Stimulated activated CD8-positive, alpha-beta memory T cell treated with anti-CD3 and anti-CD28 coated beads, Interleukin-7, amount 100 ng/mL, for 1 hour (primary cell): ENCODE results near the gene VRK2.
"Not testable (repeated sequence)": the region's sequence is repeated elsewhere in the genome, so short reads cannot be mapped to it uniquely, and the experiment has no call there.

Source experiments
- DNase-seq, 2 donors: peaks; one replicate each; pipeline ENCODE4 v3.0.0-alpha.2; 2020; ENCODE audit warnings: low read depth in 2 of 2

Gene VRK2

GRCh38 chr2:58107803-58108710 lies 61.5 kb downstream of the VRK2 start:
- no peak for DNase-seq

- no peak for DNase-seq
Measured at GRCh38 chr2:58109481-58109880, 62.9 kb downstream of the VRK2 start.

DNA sequence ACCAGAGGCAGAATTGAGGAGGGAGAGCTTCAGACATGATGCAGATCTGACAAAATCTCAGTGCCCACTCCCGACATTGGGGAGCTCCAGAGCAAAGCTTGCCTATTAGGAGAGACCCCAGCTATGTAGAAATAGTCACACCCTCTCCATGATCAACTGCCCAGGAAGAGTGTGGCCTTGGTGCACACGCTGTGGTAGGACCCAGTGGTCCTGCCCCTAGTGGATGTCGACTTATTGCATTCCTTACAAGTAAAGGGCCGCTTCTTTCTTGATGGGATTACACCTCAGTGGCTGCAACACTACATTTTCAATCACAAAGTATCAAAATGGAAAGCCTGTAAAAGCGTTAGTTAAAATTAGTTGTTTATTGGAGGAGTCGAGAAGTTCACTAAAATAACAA lies 64.2 kb downstream of the VRK2 start:
- no peak for DNase-seq

- not testable (repeated sequence) for DNase-seq
Measured at GRCh38 chr2:58113563-58113962, 67.0 kb downstream of the VRK2 start.

- DNase-seq, result no peak
Measured at GRCh38 chr2:58120626-58121229, 74.1 kb downstream of the VRK2 start.

DNA sequence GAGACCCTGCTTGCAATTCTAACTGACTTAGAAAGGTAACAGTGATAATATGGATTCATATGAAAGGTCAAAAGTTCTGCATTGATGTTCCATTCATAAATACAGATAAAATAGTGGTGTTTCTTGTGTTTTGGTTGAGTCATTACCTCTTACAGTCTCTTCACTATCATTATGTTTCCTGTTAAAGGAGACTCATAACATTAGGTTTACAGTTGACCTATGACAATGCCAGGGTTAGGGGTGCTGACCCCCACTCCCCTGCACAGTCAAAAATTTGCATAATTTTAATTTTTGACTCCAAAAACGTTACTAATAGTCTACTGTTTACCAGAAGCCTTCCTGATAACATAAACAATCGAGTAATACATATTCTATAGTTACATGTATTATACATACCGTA lies 75.4 kb downstream of the VRK2 start:
- no peak for DNase-seq

DNA sequence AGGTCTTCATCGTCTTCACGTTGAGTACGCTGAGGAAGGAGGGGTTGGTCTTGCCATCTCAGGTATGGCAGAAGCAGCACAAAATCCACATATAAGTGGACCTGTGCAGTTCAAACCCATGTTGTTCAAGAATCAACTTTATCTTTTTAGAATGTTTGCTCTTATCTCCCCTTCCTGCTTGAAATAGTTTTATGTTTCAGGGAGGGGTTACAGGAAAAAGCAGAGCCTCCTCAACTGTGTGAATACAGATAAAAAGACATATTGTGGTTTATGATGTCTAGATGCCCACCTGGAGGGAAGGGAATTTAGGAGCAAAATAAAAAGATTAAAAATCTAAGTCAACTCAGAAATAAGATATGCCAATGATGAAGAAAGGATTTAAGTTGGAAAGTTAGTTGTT lies 75.9 kb downstream of the VRK2 start:
- DNase-seq, result no peak

- DNase-seq, result no peak
Measured at GRCh38 chr2:58127111-58127510, 80.5 kb downstream of the VRK2 start.

DNA sequence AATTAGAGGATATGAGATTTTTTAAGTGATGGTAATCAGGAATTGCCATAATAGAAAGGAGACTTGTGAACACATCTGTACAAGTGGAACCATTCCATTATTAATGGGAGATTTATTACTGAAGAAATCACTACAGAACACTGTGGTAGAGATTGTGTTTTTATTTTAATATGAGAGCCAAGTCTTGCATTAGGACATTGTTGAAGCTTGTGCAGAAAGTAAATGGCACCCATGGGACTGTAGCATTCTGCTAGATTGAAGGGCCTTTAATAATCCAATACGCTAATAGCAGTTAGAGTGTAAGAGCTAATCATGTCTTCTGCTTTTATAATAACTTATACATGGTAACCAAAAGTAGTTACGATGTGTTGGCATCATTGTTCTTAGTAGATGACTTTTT lies 83.6 kb downstream of the VRK2 start:
- DNase-seq, result no peak

DNA sequence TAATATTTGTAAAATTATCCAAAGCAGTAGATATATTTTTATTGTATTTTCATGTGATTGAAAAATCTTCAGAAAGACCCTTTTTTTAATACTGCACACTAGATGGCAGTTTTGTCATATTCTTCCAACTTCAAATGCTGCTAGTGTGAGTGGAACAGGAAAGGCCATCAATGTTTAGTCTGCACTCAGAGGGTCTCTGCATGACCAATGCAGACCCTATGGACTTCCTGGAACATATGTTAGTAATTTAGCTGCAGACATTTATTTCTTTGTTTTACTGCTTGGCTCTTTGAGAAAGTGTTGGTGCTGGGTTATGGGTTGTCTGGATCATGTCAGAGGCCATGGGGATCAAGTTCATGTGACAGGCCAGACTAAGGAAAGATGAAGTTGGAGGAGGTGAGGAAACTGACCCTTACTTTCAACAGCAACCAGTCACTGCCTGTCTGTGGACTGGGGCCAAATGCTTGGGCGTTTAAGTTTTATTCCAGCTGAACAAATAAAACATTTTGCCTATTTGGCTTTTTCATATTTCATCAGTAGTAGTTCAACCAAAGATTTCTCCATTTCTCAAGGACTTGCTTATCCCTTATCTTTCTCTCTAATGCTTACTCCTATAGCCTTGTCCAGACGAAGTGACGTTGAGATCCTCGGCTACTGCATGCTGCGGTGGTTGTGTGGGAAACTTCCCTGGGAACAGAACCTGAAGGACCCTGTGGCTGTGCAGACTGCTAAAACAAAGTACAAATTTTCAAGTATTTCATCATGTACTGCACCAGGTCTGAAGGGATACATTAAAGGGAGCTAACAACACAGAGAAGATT lies 84.8 kb downstream of the VRK2 start:
- no peak for DNase-seq

DNA sequence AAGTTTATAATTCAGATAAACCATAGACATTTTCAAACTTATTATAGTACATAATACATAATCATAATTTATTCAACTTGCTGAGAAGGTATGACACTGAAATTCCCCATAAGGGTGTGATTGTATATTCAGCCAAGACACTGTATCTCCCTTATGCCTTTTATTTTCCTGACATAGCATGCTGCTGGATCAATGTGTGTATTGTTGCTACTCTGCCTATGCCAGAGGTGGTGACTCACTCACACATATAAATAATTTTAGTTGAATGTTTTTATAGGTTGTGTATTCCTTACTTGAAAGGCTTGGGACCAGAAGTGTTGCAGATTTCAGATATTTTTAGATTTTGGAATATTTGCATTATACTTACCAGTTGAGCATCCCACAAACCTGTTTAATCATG lies 86.8 kb downstream of the VRK2 start:
- no peak for DNase-seq

DNA sequence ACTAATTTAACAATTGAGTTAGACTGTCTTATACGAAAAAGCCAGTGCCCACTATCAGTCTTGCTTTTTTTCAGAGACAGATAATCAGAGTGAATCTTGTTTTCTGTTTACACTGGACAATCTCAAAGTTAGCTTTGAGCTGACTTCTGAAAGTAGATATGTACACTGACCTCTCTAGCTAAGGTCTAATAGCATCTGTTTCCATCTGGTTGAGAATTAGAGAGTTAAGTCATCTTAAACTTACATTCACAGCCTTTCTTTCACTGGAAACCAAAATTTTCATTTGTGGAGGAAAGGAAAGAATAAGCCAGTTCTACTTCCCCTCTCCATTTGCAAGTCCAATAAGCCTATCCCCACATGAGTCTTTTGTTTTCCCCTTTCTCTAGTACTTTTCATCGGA lies 89.3 kb downstream of the VRK2 start:
- DNase-seq, result no peak

GRCh38 chr2:58137221-58137620 lies 90.6 kb downstream of the VRK2 start:
- DNase-seq, result no peak

- DNase-seq, result no peak
Measured at GRCh38 chr2:58137856-58138255, 91.2 kb downstream of the VRK2 start.

GRCh38 chr2:58138396-58139030 lies 91.9 kb downstream of the VRK2 start:
- no peak for DNase-seq

DNA sequence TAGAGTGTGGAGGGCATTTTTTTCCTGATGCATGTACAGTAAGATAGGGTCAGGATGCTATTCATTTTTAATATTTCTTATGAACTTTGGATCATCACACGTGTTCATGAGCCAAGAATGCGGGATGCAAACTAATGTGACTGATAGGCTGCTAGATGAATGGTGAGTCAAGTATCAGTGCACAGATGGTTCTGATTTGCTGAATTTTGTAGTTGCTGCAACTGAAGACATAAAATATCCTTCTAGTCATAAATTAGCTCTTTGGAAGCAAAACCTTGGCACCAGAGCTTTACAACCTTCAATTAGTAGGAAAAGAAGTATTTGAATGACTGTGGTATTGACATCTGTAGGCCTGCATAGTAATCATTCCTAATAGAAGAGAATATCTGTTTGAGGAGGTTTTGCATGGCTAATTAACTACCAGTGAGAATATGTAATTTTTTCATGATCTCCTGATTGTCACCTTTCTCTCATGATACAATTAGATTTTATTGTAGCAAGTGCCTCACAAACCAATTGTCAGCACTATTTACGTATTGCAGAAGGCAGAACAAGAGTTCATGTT lies 94.0 kb downstream of the VRK2 start:
- no peak for DNase-seq

DNA sequence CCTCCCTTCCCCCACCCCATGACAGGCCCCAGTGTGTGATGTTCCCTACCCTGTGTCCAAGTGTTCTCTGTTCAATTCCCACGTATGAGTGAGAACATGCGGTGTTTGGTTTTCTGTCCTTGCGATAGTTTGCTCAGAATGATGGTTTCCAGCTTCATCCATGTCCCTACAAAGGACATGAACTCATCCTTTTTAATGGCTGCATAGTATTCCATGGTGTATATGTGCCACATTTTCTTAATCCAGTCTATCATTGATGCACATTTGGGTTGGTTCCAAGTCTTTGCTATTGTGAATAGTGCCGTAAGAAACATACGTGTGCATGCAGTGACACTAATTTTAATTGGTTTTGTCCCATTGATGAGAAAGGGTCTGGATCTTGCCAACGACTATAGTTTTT lies 99.2 kb downstream of the VRK2 start:
- not testable (repeated sequence) for DNase-seq

DNA sequence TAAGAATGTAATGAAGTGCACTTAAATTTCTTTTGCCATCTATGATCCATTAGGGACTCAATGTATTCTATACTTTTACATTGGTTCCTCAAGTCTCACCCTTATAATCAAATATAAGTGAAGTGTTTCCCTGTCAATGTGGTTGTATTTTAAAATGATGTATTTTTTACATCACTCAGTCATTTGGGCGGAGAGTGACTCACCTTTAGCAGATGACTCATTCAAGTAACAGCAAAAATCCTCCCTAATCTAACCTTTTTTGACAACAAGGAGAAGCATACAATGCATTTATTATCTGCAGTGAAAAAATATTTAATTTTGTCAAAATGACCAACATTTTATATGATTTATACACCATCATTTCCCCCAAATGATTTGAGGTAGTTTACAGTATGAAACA lies 100.1 kb downstream of the VRK2 start:
- DNase-seq, result no peak

- no peak for DNase-seq
Measured at GRCh38 chr2:58155160-58155778, 108.7 kb downstream of the VRK2 start.

GRCh38 chr2:58156780-58157179 lies 110.2 kb downstream of the VRK2 start:
- DNase-seq, result no peak

GRCh38 chr2:58157754-58158153 lies 111.1 kb downstream of the VRK2 start:
- no peak for DNase-seq
